ENCODE measurements around the gene GM2A.

Gene GM2A

GRCh38 chr5:151264113-151264512 is 11.1 kb downstream of the GM2A start:
- Histone ChIP-seq H3K4me2 (ENCODE audit: low read depth, low read length, poor library complexity, severe bottlenecking) (no peak overlapping the region), H3K27me3 (ENCODE audit: low read length) (no peaks in the 10 kb centered on the region), H3K79me2 (ENCODE audit: insufficient read depth, low read length) (peaks cover 62% of the 10 kb centered on the region), H3K9me2 (replicated peaks; ENCODE audit: insufficient read depth, low read length) (no peaks in the 10 kb centered on the region), H3K36me3 (ENCODE audit: low read length) (peaks cover 29% of the 10 kb centered on the region), H3F3A (ENCODE audit: insufficient read depth) (no peaks in the 10 kb centered on the region), H3K9ac (ENCODE audit: low read length) (no peak overlapping the region), H4K20me1 (ENCODE audit: low read depth, low read length) (no peaks in the 10 kb centered on the region; the same call in 1 of the 2 replicates), H3K9me3 (ENCODE audit: insufficient read depth, low read length) (no peaks in the 10 kb centered on the region), H2AFZ (ENCODE audit: low read depth, low read length, severe bottlenecking) (no peak overlapping the region), H3K27ac (ENCODE audit: low read depth, low read length) (no peak overlapping the region), H3K4me3 (ENCODE audit: insufficient read depth, low read length, poor library complexity, severe bottlenecking) (no peak overlapping the region)
- TF ChIP-seq EZH2phosphoT487 (conservative IDR thresholded peaks at IDR 0.05; ENCODE audit: low read length), result no peak
- TF ChIP-seq CTCF (IDR thresholded peaks at IDR 0.05; ENCODE audit: insufficient read depth, low read length, poor library complexity, severe bottlenecking), result no peak

- H3K27me3 ChIP-seq (ENCODE audit: low read length), result no peaks in the 10 kb centered on the region
- no peak overlapping the region for H3K27ac ChIP-seq (ENCODE audit: low read depth, low read length)
- no peak overlapping the region for H3K4me2 ChIP-seq (ENCODE audit: low read depth, low read length, poor library complexity, severe bottlenecking)
- H3K79me2 ChIP-seq (ENCODE audit: insufficient read depth, low read length), result peaks cover 27% of the 10 kb centered on the region
- H3K36me3 ChIP-seq (ENCODE audit: low read length), result peaks cover 28% of the 10 kb centered on the region
- H3K9me3 ChIP-seq (ENCODE audit: insufficient read depth, low read length), result no peaks in the 10 kb centered on the region
- H3K9me2 ChIP-seq (replicated peaks; ENCODE audit: insufficient read depth, low read length), result no peaks in the 10 kb centered on the region
- peaks cover 33% of the 10 kb centered on the region for H3F3A ChIP-seq (ENCODE audit: insufficient read depth)
- no peak overlapping the region for H3K9ac ChIP-seq (ENCODE audit: low read length)
- no peak overlapping the region for H3K4me3 ChIP-seq (ENCODE audit: insufficient read depth, low read length, poor library complexity, severe bottlenecking)
- H4K20me1 ChIP-seq (ENCODE audit: low read depth, low read length), result no peaks in the 10 kb centered on the region; the same call in 1 of the 2 replicates
- TF ChIP-seq EZH2phosphoT487 (conservative IDR thresholded peaks at IDR 0.05; ENCODE audit: low read length) (no peak), CTCF (IDR thresholded peaks at IDR 0.05; ENCODE audit: insufficient read depth, low read length, poor library complexity, severe bottlenecking) (no peak)
- H2AFZ ChIP-seq (ENCODE audit: low read depth, low read length, severe bottlenecking), result no peak overlapping the region
Measured at GRCh38 chr5:151267491-151268260, 14.7 kb downstream of the GM2A start.

- Histone ChIP-seq H3K4me3 (ENCODE audit: insufficient read depth, low read length, poor library complexity, severe bottlenecking) (no peak overlapping the region), H4K20me1 (ENCODE audit: low read depth, low read length) (no peaks in the 10 kb centered on the region), H3K9me3 (ENCODE audit: insufficient read depth, low read length) (no peaks in the 10 kb centered on the region), H3K9ac (ENCODE audit: low read length) (no peak overlapping the region), H3K27ac (ENCODE audit: low read depth, low read length) (no peak overlapping the region), H3K4me2 (ENCODE audit: low read depth, low read length, poor library complexity, severe bottlenecking) (no peak overlapping the region), H3K79me2 (ENCODE audit: insufficient read depth, low read length) (no peaks in the 10 kb centered on the region), H3K9me2 (replicated peaks; ENCODE audit: insufficient read depth, low read length) (no peaks in the 10 kb centered on the region), H3F3A (ENCODE audit: insufficient read depth) (peaks cover 34% of the 10 kb centered on the region), H3K27me3 (ENCODE audit: low read length) (no peaks in the 10 kb centered on the region), H3K36me3 (ENCODE audit: low read length) (peaks cover 23% of the 10 kb centered on the region), H2AFZ (ENCODE audit: low read depth, low read length, severe bottlenecking) (no peak overlapping the region)
- TF ChIP-seq EZH2phosphoT487 (conservative IDR thresholded peaks at IDR 0.05; ENCODE audit: low read length) (no peak), CTCF (IDR thresholded peaks at IDR 0.05; ENCODE audit: insufficient read depth, low read length, poor library complexity, severe bottlenecking) (no peak)
Measured at GRCh38 chr5:151270599-151270998, 17.6 kb downstream of the GM2A start.
